A549 treated with CORT108297 at 1 μM for 4 hours (cell line): ENCODE results near the gene BPIFA1. TPM values are rescaled to one million over a fixed set of nuclear protein-coding genes. Genes with fewer than 3 reads are reported as not detected.

Source experiments
- total RNA-seq: library from RNA; stranded (reverse); fragments of 200-300 nt; extraction: Qiagen RNA extraction; gene quantifications from 5 replicates; pipeline ENCODE4 v1.2.3, GENCODE V29; 2022

Gene BPIFA1
- not detected in 5 replicates for total RNA-seq

DNA sequence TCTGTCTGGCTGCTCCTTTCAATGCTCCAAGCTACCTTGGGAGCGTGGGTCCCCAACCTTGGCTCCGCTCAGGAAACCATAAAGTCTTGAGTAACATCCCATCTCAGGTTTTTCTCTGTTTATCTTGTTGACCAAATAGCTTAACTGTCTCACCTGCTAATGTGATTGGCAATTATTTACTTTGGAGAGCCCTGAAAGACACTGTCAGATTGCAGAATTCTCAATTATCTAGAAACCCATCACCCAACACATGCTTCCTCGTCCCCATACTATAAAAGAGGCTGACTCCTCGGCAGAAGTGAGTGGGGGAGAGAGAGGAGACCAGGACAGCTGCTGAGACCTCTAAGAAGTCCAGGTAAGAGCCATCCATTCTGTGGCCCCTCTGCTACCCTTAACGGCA is at the start of gene BPIFA1:
Gene BPIFA1, plus strand, starts transcription at position 301 of the 400 bp plus-strand sequence. CDS start 1,716 bp downstream, outside the sequence.

DNA sequence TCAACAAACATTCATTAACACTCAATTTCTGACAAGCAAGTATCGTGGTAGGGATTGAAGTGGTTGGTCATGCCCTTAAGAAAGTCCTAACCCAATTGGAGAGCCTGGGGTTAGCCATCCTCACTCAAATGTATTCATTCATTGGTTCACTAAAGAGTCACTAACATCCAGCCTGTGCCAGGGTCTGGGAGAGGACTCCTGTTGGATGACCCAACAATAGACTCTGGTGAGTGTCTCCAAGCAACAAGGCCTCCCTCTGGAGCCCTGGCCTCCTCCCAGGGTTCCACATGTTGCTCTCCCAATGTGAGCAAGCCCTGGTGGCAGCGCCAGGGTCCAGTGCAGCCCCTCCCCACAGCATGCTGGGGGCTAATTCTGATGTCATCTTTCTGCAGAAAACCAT is 18.7 kb upstream of the BPIFA1 start, which contains the start of gene BPIFA3:
Gene BPIFA3, plus strand, starts transcription at position 301 of the 400 bp plus-strand sequence. CDS start 185 bp downstream, outside the sequence.

GRCh38 chr20:33282991-33283555 is 47.3 kb downstream of the BPIFA1 start, which contains the start of gene BPIFB1:
Gene BPIFB1, plus strand, starts transcription at chr20:33283214. Its CDS starts 2,860 bp downstream, at chr20:33286074.

Other genes starting within 250 kb of the BPIFA1 start
- gene SUN5, start 231.6 kb upstream of the BPIFA1 start, total RNA-seq = not detected in 5 replicates
- not detected in 5 replicates for gene BPIFB2, start 228.3 kb upstream of the BPIFA1 start, total RNA-seq
- gene BPIFB6, start 204.3 kb upstream of the BPIFA1 start, total RNA-seq = not detected in 5 replicates
- gene BPIFB3, start 182.1 kb upstream of the BPIFA1 start, total RNA-seq = not detected in 5 replicates
- not detected in 5 replicates for gene BPIFB4, start 156.4 kb upstream of the BPIFA1 start, total RNA-seq
- 0.09 TPM in 1 of 5 replicates, not detected in the others for gene BPIFA2, start 67.8 kb upstream of the BPIFA1 start, total RNA-seq
- gene BPIFA3, start 18.6 kb upstream of the BPIFA1 start, total RNA-seq = not detected in 5 replicates
- gene BPIFB1, start 47.2 kb downstream of the BPIFA1 start, total RNA-seq = 0.07 to 0.22 TPM (median 0.14 TPM) in 3 of 5 replicates, not detected in the others
- gene CDK5RAP1, start 165.5 kb downstream of the BPIFA1 start, total RNA-seq = 30.3 to 33.8 TPM (median 32.4 TPM) in 5 replicates
- gene SNTA1, start 207.8 kb downstream of the BPIFA1 start, total RNA-seq = 8.7 to 12.9 TPM (median 10.8 TPM) in 5 replicates